K562 (cell line): ENCODE measurements around the gene RPH3AL. TPM values are rescaled to one million over a fixed set of nuclear protein-coding genes. Genes with fewer than 3 reads are reported as not detected.

Experiments used
- ATAC-seq: fragments of 200-7000 bp; cut with Tn5 transposase; 3 replicates; pipeline ENCODE4 v1.9.1; 2020; ENCODE audit warnings: moderate library complexity
- BruUV-seq: library from RNA; stranded (reverse); fragments of 400-500 nt; replicated peaks from 2 replicates; lab custom pipeline; 2021; lab: Mats Ljungman, UMichigan
- CTCF ChIA-PET: fragments of 300-600 bp; formaldehyde crosslinking; extraction: SDS; loops from one replicate; lab custom pipeline; 2021; ENCODE audit warnings: low intra/inter-chr PET ratio; lab: Yijun Ruan, JAX
- POLR2A ChIA-PET: fragments of 300-600, 350-650 bp; sonication (Branson Sonifier 250); formaldehyde crosslinking; extraction: SDS; loops from one replicate; lab custom pipeline; 2021; ENCODE audit warnings: antibody characterized with exemption, inconsistent platforms; lab: Yijun Ruan, JAX
- DNase-seq, 4 experiments: peaks; one replicate each; pipeline versions ENCODE4 v3.0.0 to v3.0.0-alpha.2; 2011 to 2018; ENCODE audit warnings: low spot score in 3 of 4, mixed read lengths in 3 of 4; ENCODE audit errors: extremely low read depth in 1 of 4
- FAIRE-seq: peaks from 2 replicates; lab custom pipeline; 2011; peaks lifted over from hg19 to GRCh38; lab: Jason Lieb, UNC
- H2AFZ ChIP-seq: 2 replicates; pipeline ENCODE4 v1.6.0; 2011; ENCODE audit warnings: low read depth, low read length, control low read depth, inconsistent platforms
- H3K27ac ChIP-seq: fragments of 200-600 bp; 3 replicates; pipeline ENCODE4 v1.8.0; 2011; ENCODE audit warnings: low read depth, mild to moderate bottlenecking, control low read depth, inconsistent platforms, low read length, moderate library complexity, mixed read lengths; ENCODE audit errors: extremely low read depth
- H3K27me3 ChIP-seq, 2 experiments: fragments of 300-600 bp in 1 of 2; 2 replicates in 1 of 2; 3 replicates in 1 of 2; pipeline versions ENCODE4 v1.6.0 to v1.8.0; 2011; ENCODE audit warnings: inconsistent platforms in 2 of 2, low read length in 2 of 2, mild to moderate bottlenecking in 1 of 2, mixed read lengths in 1 of 2, moderate library complexity in 1 of 2; ENCODE audit not compliant: control insufficient read depth in 2 of 2, insufficient read depth in 2 of 2
- H3K36me3 ChIP-seq: fragments of 300-600 bp; 3 replicates; pipeline ENCODE4 v1.8.0; 2011; ENCODE audit warnings: mild to moderate bottlenecking, low read length, inconsistent platforms; ENCODE audit not compliant: control insufficient read depth, insufficient read depth
- H3K4me1 ChIP-seq, 2 experiments: fragments of 200-600 bp in 1 of 2; replicated peaks in 1 of 2; 2 replicates in 1 of 2; 3 replicates in 1 of 2; pipeline versions ENCODE4 v1.5.1 to v1.8.0; 2011; ENCODE audit warnings: inconsistent platforms in 2 of 2, low read length in 2 of 2, mild to moderate bottlenecking in 1 of 2, mixed read lengths in 1 of 2, moderate library complexity in 1 of 2; ENCODE audit not compliant: control insufficient read depth in 2 of 2, insufficient read depth in 2 of 2
- H3K4me2 ChIP-seq: 2 replicates; pipeline ENCODE4 v1.6.1; 2011; ENCODE audit warnings: low read length, control low read depth, inconsistent platforms, mixed read lengths; ENCODE audit not compliant: insufficient read depth
- H3K4me3 ChIP-seq: fragments of 200-600 bp; sonication (generic), shearing (Covaris generic); 2 replicates; pipeline ENCODE4 v1.5.1; 2016; ENCODE audit warnings: control low read depth, inconsistent platforms
- H3K79me2 ChIP-seq: fragments of 200-600 bp; 3 replicates; pipeline ENCODE4 v1.8.0; 2011; ENCODE audit warnings: low read length, inconsistent platforms; ENCODE audit not compliant: control insufficient read depth, insufficient read depth
- H3K9ac ChIP-seq, 2 experiments: 2 replicates each; pipeline versions ENCODE4 v1.6.0 to v1.6.1; 2011; ENCODE audit warnings: low read depth in 2 of 2, low read length in 2 of 2, control low read depth in 1 of 2, inconsistent platforms in 1 of 2, mild to moderate bottlenecking in 1 of 2, mixed read lengths in 1 of 2; ENCODE audit not compliant: insufficient read depth in 1 of 2
- H3K9me1 ChIP-seq: one replicate; pipeline ENCODE4 v1.6.0; 2011; ENCODE audit warnings: inconsistent platforms, mild to moderate bottlenecking, low read length, moderate library complexity; ENCODE audit not compliant: control insufficient read depth, insufficient read depth
- H3K9me3 ChIP-seq: replicated peaks from 2 replicates; pipeline ENCODE4 v1.5.1; 2011; ENCODE audit warnings: low read depth, low read length, inconsistent platforms; ENCODE audit not compliant: control insufficient read depth, insufficient read depth
- H4K20me1 ChIP-seq: replicated peaks from 2 replicates; pipeline ENCODE4 v1.6.1; 2011; ENCODE audit warnings: low read length, inconsistent platforms, mixed read lengths; ENCODE audit not compliant: control insufficient read depth, insufficient read depth
- CHD4 ChIP-seq: fragments of 200-600 bp; sonication (generic); IDR thresholded peaks from 3 replicates; pipeline ENCODE4 v1.6.1; 2012; ENCODE audit warnings: low read depth, mild to moderate bottlenecking, mixed read lengths, low read length, inconsistent platforms; ENCODE audit not compliant: insufficient read depth, insufficient replicate concordance, poor library complexity, severe bottlenecking
- ESRRB ChIP-seq: fragments of 250-450 bp; sonication (Bioruptor Pico); IDR thresholded peaks from 2 replicates; pipeline ENCODE4 v1.5.0; 2020; ENCODE audit warnings: mild to moderate bottlenecking, moderate library complexity, borderline replicate concordance
- KAT8 ChIP-seq: fragments of 450-650 bp; IDR thresholded peaks from 2 replicates; pipeline ENCODE4 v1.6.1; 2016; ENCODE audit warnings: low read depth, mild to moderate bottlenecking
- NCOA2 ChIP-seq, 2 experiments: fragments of 450-650 bp; IDR thresholded peaks; 2 replicates each; pipeline ENCODE4 v1.6.1; 2018; ENCODE audit warnings: mild to moderate bottlenecking in 2 of 2, moderate library complexity in 1 of 2; ENCODE audit not compliant: partially characterized antibody in 2 of 2
- NFE2 ChIP-seq: IDR thresholded peaks from 2 replicates; pipeline ENCODE4 v1.6.1; 2014; ENCODE audit warnings: antibody characterized with exemption, low read depth
- POLR2H ChIP-seq: IDR thresholded peaks from 2 replicates; pipeline ENCODE4 v1.6.1; 2016; ENCODE audit warnings: missing genetic modification characterization, low read depth, mild to moderate bottlenecking, control low read depth, missing compliant biosample characterization, moderate library complexity
- STAG1 ChIP-seq: sonication (generic); formaldehyde crosslinking; IDR thresholded peaks from 2 replicates; pipeline ENCODE4 v1.5.0; 2020; ENCODE audit warnings: missing genetic modification reagents, borderline replicate concordance
- STAT6 ChIP-seq: sonication (generic); formaldehyde crosslinking; IDR thresholded peaks from 2 replicates; pipeline ENCODE4 v1.8.1; 2023; ENCODE audit warnings: mild to moderate bottlenecking, missing genetic modification reagents
- ZFX ChIP-seq: sonication (generic); formaldehyde crosslinking; IDR thresholded peaks from 2 replicates; pipeline ENCODE4 v1.8.0; 2022; ENCODE audit warnings: mild to moderate bottlenecking, missing genetic modification reagents, moderate library complexity
- ZNF398 ChIP-seq: fragments of 250-450 bp; sonication (Bioruptor Pico); IDR thresholded peaks from 2 replicates; pipeline ENCODE4 v1.8.0; 2021; ENCODE audit warnings: moderate library complexity, mild to moderate bottlenecking, inconsistent platforms
- ZNF764 ChIP-seq: fragments of 250-450 bp; sonication (Bioruptor Pico); IDR thresholded peaks from 2 replicates; pipeline ENCODE4 v1.4.0; 2020; ENCODE audit warnings: low read depth, mild to moderate bottlenecking, moderate library complexity
- ZSCAN32 ChIP-seq: fragments of 450-650 bp; formaldehyde crosslinking; IDR thresholded peaks from 2 replicates; pipeline ENCODE4 v1.4.0; 2020; ENCODE audit warnings: mild to moderate bottlenecking, moderate library complexity
- WGBS: fragments of 100-300 bp; shearing (Covaris generic); methylation state at CpG from one replicate; pipeline ENCODE4 v1.1.6; 2016; ENCODE audit warnings: low coverage, mixed read lengths; ENCODE audit not compliant: insufficient coverage; ENCODE audit errors: missing lambda C conversion rate; 5-methylcytosine and 5-hydroxymethylcytosine counted together
- in situ Hi-C: fragments of 300-500 bp; cut with MboI; formaldehyde crosslinking; loops from 4 replicates; pipeline ENCODE4 v1.15.0; 2018; ENCODE audit warnings: inconsistent platforms, mixed read lengths
- intact Hi-C: fragments of 100-400 bp; cut with micrococcal nuclease; formaldehyde crosslinking; loops from 2 replicates; pipeline ENCODE4 v1.14.2; 2022
- polyA plus RNA-seq, 8 experiments: library from polyadenylated mRNA; depleted of rRNA in 4 of 8; stranded (reverse) in 5 of 8; unstranded in 3 of 8; fragments of >200 nt; fragmentation: Nextera tagmentation in 2 of 8; fragmentation: Illumina TruSeq in 1 of 8; extraction: Ambion mirVana in 2 of 8; extraction: Trizol in 1 of 8; gene quantifications; 2 replicates each; pipeline versions ENCODE4 v1.2.1 to v1.2.3, GENCODE V29; 2011 to 2014; ENCODE audit warnings: inconsistent platforms in 1 of 8, missing spikeins in 1 of 8
- total RNA-seq, 7 experiments: library from RNA; depleted of rRNA in 6 of 7; stranded (reverse); fragments of >200 nt in 6 of 7; fragmentation: Illumina TruSeq in 2 of 7; extraction: Trizol in 2 of 7; gene quantifications; 2 replicates each; pipeline versions ENCODE4 v1.2.1 to v1.2.3, GENCODE V29; 2011 to 2021; ENCODE audit warnings: low replicate concordance in 1 of 7

Gene RPH3AL
- total and polyA plus RNA-seq, 9 of the 15 experiments (the other 6 are each of a cell fraction or from before 2014, with no cell fraction given), result 0.18 to 1.7 (median 0.39) TPM

- Histone ChIP-seq H3K27ac (no peak overlapping the region), H3K9ac (no peak overlapping the region), H3K4me3 (no peak overlapping the region), H4K20me1 (no peaks in the 10 kb centered on the region), H3K36me3 (no peaks in the 10 kb centered on the region), H3K4me2 (no peak overlapping the region), H3K4me1 (peaks cover 0 to 4% of the 10 kb centered on the region in 2 experiments; a peak in 2 of 5 replicates), H2AFZ (no peak overlapping the region), H3K79me2 (no peaks in the 10 kb centered on the region), H3K9me3 (no peaks in the 10 kb centered on the region), H3K9me1 (no peaks in the 10 kb centered on the region), H3K27me3 (peaks cover 0 to 6% of the 10 kb centered on the region in 2 experiments; a peak in 2 of 5 replicates)
- no peak for TF ChIP-seq ZNF764 (CRISPR knock-in tag)
- TF ChIP-seq ESRRB (CRISPR knock-in tag), result no peak
- TF ChIP-seq ZSCAN32 (CRISPR knock-in tag), result no peak
- TF ChIP-seq ZFX, result no peak
- no peak for TF ChIP-seq CHD4
- no peak for TF ChIP-seq KAT8
- no peak for FAIRE-seq
- POLR2A ChIA-PET, result interaction anchor here (0.6 to 0.7 kb wide), 2 partner anchors 43 to 141 kb away, joined by 3 read pairs; no protein-coding TSS in a partner anchor
- DNase-seq, result no peak
- CTCF ChIA-PET, result no interaction called here
- in situ Hi-C loops, result no loop called here
- no TSS peak for BruUV-seq
- intact Hi-C loops, result no loop called here
- WGBS, result 0% methylated on average over 7 of the region's 7 CpGs
- ATAC-seq, result no peak
Observed at GRCh38 chr17:343211-343610, 9.4 kb downstream of the RPH3AL start.

- intact Hi-C loops, result no loop called here
- in situ Hi-C loops, result no loop called here
- FAIRE-seq, result no peak
- no peaks in the 10 kb centered on the region for H3K36me3 ChIP-seq
- ChIA-PET CTCF (no interaction called here), POLR2A (no interaction called here)
- no peak overlapping the region for H3K27ac ChIP-seq
- DNase-seq, result no peak
- ATAC-seq, result no peak
- H3K9ac ChIP-seq, result no peak overlapping the region
- WGBS, result 0% methylated on average over 2 of the region's 4 CpGs
- H3K27me3 ChIP-seq, result peaks cover 12 to 32% of the 10 kb centered on the region in 2 experiments
- BruUV-seq, result no TSS peak
- no peak overlapping the region for H2AFZ ChIP-seq
- peaks cover 0 to 4% of the 10 kb centered on the region in 2 experiments; a peak in 2 of 5 replicates for H3K4me1 ChIP-seq
- H3K79me2 ChIP-seq, result no peaks in the 10 kb centered on the region
- no peaks in the 10 kb centered on the region for H3K9me3 ChIP-seq
- no peaks in the 10 kb centered on the region for H4K20me1 ChIP-seq
- no peak overlapping the region for H3K4me2 ChIP-seq
- no peaks in the 10 kb centered on the region for H3K9me1 ChIP-seq
- no peak overlapping the region for H3K4me3 ChIP-seq
- TF ChIP-seq POLR2H (tag) (no peak), NFE2 (no peak), STAG1 (CRISPR knock-in tag) (no peak), STAT6 (CRISPR knock-in tag) (no peak), NCOA2 (IDR thresholded peaks at IDR 0.05; ENCODE audit: partially characterized antibody in 2 of 2) (no peak), ZNF398 (no peak)
Observed at GRCh38 chr17:340074-340473, 12.5 kb downstream of the RPH3AL start.
